ENCODE results near the gene RASA3. TPM values are rescaled to one million over a fixed set of nuclear protein-coding genes. Genes with fewer than 3 reads are reported as not detected.
"Not testable (repeated sequence)": the region's sequence is repeated elsewhere in the genome, so short reads cannot be mapped to it uniquely, and the experiment has no call there.

RASA3 gene
- total RNA-seq, 2 donors from 2014 or later, result 6.5 to 9.0 TPM

DNA sequence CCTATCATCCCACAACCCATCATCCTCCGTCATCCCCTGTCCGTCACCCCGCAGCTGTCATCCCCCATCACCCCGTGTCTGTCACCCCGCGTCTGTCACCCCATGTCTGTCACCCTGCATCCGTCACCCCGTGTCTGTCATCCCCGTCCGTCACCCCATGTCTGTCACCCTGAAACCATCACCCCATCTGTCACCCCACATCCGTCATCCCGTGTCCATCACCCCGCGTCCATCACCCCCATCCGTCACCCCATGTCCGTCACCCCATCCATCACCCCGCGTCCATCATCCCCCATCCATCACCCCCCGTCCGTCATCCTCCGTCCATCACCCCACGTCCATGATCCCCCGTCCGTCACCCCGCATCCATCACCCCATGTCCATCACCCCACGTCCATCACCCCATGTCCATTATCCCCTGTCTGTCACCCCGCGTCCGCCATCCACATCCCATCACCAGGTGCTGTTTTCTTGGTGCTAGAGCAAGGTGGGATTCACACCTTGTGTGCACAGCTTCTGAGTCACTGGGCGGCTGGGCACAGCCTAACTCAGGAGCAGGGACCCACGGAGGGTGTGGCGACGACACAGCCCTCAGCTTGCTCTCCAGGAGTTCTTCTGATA is 24.2 kb downstream of the RASA3 start:
- DNase-seq (peak; percentile 2 to 20), ATAC-seq (no peak)
- intact Hi-C loops (cut with DNase I, micrococcal nuclease), result no loop called here

DNA sequence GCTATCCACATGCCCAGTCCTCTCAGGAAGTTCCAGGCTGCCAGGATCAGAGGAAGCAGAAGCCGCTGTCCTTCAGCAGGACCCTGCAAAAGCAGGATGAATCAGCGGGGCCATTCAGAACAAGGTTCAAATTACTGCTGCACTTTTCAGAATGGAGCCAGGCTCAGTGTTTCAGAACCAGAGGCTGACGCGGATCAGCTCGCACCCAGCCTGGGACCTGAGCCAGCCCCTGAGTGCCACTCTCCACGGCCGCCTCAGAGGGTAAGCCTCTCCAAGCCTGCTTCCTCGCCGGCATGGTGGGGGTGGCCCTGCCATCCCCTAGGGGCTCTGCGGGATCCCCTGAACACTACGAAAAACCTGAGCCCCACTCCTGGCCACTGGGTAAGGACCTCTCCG is 24.7 kb downstream of the RASA3 start:
- peak; percentile 10 to 23 for DNase-seq
- intact Hi-C loops (cut with DNase I, micrococcal nuclease), result no loop called here
- no peak for ATAC-seq

DNA sequence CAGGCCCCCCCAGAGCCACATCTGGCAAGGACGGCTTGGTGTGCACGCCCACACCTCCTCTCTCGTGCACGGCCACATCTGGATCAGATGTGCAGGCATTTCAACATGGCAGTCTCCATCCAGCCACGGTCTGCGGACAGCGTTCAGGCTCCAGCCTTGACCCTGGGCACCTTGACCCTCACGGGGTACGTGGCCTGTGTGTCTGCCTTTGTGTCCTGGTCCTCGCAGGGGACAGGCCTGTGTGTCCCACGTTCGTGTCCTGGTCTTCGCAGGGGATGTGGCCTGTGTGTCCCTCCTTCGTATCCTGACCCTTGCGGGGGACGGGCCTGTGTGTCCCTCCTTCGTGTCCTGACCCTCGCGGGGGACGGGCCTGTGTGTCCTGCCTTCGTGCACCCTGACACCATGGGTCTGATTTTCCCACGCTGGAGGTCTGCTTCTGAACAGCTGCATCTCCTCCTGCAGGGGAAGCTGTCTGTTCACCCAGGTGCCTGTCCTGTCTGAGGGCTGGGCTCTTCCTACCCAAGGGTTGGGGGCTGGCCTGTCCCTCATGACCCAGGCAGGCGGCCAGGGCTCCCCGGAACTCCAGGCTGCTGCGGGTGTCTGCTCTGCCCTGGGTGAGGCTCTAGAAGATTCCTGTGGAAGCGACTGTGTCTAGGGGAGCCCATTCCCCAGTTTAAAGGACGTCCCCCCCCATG is 25.3 kb downstream of the RASA3 start:
- DNase-seq, result peak; percentile 2 to 20
- intact Hi-C loops (cut with DNase I, micrococcal nuclease), result no loop called here
- no peak for ATAC-seq

DNA sequence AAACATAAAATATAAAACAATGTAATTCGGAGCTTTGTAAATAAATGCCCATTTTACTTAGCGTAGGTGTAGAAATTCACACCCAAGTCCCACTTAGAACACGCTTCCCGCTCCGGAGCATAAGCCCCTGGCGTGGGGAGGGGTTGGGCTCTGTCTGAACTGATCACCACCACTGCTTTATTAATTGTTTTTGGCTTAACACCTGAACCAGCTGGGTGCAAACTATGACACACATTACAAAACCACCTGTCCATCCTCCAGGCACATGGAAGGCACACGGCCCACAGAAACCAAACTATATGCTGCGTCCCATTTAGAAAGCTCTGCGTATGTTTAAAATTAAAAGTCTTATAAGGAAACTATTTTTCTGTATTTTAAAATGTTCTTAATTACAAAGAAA is 25.9 kb downstream of the RASA3 start:
- no peak for ATAC-seq
- intact Hi-C loops (cut with DNase I, micrococcal nuclease), result no loop called here
- DNase-seq, result no peak

DNA sequence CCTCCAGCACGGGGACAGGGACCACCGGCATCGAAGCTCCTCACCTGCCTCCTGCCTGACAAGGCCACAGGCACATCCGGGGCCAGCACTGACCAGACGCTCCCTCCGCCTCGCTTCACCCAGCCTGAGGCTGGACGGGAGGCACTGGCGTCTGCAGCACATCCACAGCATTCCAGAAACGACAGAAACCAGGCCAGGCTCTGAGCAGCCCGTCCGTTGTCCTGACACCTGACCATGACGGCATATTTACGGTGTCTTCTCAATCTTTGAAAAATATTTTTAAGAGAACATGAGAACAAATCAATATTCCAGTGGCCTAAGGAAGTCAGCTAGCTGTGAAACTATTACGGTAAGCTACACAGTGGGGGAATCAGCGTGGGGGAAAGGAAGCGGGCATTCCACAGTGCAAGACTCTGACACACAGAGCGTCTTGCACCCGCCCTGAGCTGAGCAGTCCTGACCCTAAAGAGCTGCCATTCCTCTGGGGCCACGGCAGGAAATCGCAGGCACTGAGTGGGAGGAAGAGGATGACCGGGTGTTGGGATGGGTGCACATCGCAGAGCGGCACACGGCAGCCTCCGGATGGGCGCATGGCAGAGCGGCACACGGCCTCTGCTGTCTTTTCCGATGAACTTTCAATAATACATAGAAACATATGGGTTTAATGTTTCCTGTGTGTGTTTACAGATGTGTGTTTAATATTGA is 26.8 kb downstream of the RASA3 start:
- intact Hi-C loops (cut with DNase I, micrococcal nuclease), result no loop called here
- DNase-seq, result peak; percentile 7 to 29
- no peak for ATAC-seq

DNA sequence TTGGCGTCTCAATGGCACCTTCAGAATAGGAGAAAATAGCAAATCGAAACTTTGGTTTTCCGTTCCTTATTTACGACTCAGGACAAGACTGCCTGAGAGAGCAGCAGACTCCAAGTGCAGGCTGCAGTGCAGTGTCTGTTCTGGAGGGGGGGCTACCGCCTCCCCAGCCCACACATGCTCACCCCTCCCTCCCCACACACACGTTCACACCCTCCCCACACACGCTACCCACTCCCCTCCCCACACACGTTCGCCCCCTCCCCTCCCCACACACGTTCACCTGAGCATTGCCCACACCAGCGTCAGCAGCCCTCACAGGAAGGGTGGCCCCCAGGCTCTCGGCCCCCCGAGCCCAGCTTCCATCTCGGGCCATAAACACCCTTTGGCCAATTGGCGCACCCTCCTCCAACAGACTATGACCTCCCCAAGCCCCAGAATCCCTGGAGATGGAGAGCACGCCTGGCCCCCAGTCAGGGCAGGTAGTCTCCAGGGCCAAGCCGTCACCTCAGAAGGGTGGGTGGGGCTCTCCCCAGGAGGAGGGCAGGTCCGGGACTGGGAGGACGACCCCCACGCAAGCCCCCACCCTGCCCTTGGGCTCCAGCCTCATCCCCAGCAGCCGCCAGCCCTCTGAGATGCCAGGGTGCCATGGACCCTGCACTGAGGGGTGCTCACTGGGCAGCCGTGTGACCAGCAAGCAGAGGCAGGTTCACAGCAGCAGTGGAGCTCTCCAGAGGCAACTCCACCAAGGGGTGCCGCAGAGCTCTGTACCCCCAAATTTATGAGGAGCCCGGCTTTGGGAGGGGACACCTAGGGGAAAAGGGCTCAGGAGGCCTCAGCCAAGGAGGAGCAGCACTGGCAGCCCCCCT is 27.5 kb downstream of the RASA3 start:
- intact Hi-C loops (cut with DNase I, micrococcal nuclease), result no loop called here
- DNase-seq, result peak; percentile 2 to 18
- no peak for ATAC-seq

DNA sequence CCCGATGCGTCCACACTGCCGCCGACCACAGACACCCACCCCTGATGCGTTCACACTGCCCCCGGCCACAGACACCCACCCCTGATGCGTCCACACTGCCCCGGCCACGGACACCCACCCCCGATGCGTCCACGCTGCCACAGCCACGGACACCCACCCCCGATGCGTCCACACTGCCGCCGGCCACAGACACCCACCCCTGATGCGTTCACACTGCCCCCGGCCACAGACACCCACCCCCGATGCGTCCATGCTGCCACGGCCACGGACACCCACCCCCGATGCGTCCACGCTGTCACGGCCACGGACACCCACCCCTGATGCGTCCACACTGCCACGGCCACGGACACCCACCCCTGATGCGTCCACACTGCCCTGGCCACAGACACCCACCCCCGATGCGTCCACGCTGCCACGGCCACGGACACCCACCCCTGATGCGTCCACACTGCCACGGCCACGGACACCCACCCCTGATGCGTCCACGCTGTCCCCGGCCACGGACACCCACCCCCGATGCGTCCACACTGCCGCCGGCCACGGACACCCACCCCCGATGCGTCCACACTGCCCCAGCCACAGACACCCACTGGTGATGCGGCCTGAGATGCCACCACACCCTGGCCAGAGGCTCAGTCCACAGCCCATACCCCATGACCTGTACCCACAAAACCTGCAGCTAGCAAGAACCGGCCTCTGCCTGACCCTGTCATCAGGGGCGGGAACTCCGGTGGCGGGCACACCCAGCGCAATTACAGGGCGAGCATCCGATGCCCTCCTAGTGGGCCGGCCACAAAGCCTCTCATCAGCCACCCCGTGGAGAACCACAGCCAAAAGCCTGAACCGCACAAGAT is 28.4 kb downstream of the RASA3 start:
- intact Hi-C loops (cut with DNase I, micrococcal nuclease), result no loop called here
- DNase-seq, result peak; percentile 4 to 21
- no peak for ATAC-seq

DNA sequence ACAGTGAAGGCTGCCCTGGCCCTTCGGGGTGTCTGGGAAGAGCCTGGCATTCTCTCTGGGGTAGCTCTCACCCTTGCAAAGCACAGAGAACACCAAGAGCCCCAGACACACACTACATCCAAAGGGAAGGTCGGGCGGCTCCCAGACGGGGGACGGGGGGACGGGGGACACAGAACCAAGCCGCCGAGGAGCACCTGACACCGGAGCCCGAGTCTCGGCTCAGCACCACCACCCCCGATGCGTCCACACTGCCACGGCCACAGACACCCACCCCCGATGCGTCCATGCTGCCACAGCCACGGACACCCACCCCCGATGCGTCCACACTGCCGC is 29.2 kb downstream of the RASA3 start:
- intact Hi-C loops (cut with DNase I, micrococcal nuclease); ATAC-seq: not testable (repeated sequence)
- peak; percentile 2 to 20 for DNase-seq

DNA sequence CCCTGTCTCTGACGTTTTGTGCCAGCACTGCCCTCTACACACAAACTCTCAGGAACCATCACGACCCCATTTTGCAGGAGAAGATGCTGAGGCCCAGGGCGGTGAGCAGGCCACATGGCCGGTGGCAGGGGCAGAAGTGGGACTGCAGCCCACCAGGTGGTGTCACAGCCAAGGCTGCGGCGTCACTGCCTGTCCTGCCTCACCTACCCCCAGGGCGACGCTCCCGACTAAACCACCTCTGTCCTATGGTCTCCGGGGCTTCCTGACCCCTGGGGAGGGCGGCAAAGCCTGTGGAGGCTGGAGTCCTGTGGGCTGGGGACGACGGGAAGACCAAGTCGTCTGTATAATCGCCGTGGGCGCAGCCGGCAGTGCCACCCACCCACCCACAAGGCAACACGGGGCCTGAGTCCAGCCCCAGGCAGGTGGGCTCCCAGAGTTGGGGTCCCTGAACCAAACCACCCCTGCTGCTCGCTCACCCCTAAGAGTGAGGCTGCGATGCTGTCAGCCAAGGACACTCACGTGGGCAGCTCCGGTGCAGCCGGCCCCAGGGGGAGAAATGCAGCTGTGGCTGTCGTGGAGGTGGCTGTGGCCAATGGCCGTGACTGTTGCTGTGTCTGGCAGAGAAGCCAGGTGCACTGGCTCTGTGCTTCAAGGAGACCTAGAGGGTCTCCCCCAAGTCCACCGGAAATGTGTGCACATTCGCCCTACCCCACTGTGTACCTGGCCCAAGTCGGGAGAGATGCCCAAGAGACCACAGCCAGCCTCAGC is 29.7 kb downstream of the RASA3 start:
- intact Hi-C loops (cut with DNase I, micrococcal nuclease), result no loop called here
- ATAC-seq, result no peak
- DNase-seq, result peak; percentile 3 to 19

DNA sequence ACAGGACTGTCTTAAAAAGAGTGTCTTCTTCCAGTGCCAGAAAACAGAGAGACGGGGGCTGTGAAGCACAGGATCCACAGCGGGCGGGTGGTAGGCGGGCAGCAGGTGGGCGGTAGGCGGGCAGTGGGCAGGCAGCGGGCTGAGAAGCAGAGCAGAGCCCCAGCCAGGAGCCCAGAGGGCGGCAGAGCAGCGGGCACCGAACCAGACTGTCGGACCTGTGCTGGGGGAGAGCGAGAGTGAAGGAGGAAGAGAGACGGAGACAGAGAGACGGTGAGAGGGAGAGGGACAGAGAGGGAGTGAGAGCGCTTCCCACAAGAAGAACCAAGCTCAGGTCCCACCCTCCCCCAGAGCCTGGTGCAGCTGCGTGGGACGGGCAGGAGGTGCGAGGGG is 30.3 kb downstream of the RASA3 start:
- peak; percentile 3 to 18 for DNase-seq
- no peak for ATAC-seq
- intact Hi-C loops (cut with DNase I, micrococcal nuclease), result no loop called here

DNA sequence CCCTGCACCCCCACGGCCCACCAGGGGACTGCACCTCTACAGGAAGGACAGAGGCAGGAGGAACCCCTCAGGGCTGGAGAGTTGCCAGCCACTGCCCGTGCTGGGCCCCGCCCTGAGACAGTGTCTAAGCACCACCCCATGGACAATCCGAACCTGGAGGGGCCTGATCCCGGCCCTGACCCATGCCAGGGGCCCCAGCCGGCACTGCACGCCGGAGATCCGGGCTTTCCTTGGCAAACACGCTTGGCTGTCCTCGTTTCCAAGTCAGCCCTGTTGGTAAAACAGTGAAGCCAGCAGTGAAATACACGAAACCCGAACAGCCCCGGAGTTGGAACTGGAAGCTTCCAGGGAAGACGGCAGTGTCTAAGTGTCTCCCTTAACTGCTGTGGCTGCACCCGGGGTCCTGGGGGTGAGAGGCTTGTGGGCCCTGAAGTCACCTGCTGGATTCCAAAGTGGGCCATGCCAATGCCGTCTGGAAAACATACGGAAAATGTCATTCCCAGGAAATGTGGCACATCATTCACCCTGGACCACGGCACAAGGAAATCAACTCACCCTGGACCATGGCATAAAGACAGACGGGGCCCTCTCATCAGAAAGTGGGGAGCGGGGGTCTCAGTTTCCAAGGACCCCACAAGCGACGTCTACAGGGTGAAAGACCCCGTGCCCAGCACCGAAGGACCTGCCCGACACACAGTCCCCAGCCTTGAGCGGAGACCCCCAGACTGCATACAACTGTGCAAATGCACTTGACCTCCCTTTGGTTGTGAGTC is 30.9 kb downstream of the RASA3 start:
- peak; percentile 31 for ATAC-seq

DNA sequence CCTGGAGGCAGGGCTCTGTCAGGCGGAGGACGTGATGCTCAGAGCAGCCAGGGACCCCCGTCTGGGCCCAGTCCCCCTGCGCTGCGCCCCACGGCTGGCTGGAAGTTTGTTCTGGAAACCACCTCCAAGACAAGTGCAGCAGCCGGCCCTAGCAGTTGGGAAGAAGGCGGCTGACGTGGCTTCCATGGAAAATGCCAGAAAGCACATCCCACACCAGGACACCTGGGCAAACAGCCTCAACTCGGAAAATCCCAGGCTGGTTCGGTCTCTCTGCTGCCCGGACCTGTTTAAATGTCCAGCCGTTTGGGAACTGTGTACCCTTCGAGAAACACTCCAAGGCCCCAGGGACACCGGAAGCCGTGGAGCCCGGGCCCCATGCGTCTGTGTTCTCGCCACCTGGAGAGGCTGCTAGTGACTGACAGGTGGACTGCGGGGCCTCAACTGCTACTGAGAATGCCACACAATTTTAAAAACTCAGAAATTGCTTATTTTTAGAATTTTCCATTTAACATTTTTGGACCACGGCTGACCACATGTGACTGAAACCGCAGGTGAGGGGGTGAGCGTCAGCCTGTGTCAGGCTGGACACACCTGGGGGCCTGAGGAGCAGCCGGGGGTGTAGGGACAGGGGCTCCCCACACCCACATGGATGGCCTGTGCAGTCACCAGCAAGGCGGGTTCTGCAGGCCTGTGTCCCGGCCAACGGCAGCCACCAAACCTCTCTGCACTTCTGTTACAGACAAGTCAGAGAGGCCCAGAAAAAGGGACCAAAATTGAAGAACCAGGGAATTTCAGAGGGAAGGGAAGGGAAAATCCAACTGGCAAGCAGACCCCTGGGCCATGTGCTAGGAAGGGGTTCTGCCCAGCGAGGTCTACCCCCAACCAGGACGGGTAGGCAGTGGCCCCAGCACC is 31.7 kb downstream of the RASA3 start:
- DNase-seq, result peak; percentile 25 to 38

More for the DNA sequence above, 30.9 kb downstream of the RASA3 start:
- intact Hi-C loops (cut with DNase I, micrococcal nuclease), result no loop called here
- peak; percentile 25 to 26 for DNase-seq

DNA sequence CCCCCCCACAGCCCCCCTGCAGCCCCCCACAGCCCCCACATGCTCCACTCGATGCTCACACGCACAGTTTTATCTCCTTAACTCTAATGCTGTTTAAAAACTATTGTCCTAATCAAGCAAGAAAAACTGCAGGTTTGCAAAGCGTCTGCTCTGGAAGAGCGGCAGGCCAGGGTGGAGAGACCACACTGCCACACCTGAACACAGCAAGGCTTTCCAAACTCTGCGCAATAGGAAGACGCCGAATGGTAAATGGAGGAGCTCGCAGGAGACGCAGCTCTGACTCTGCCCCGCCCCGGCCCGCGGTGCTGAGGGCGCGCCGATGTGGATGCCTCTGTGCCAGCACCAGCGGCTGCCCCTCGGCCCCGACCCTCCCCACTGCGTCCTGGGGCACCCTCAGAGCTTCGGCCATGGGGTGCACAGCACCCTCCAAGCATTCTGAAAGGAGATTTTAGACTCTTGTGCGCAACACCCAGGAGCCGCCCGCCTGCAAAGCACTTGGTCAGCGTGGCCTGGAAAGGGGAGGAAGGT is 32.4 kb downstream of the RASA3 start:
- intact Hi-C loops (cut with DNase I, micrococcal nuclease), result no loop called here
- DNase-seq, result peak; percentile 20 to 23
- peak; percentile 75 for ATAC-seq

More for the DNA sequence above, 31.7 kb downstream of the RASA3 start:
- intact Hi-C loops (cut with DNase I, micrococcal nuclease), result no loop called here
- ATAC-seq, result no peak

DNA sequence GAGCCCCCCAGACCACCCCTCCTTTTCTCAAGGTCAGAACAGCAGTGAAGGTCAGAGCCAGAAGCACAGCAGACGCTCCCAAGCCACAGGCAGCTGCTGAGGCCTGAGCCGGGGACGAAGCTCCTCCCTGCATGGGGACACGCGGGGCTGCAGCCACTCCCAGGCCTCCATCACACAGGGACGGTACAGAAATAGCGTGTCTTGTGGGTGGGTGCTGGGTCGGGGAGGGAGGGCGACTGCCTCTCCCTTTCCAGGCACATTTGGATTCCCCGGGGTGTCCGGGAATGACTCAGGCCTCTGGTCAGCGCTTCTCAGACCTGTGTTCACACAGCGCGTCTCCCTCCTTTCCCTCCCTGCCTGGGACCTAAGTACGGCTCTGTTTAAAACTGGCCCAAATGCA is 33.2 kb downstream of the RASA3 start:
- DNase-seq (peak; percentile 34 to 71), ATAC-seq (peak; percentile 45)
- intact Hi-C loops (cut with DNase I, micrococcal nuclease), result no loop called here

DNA sequence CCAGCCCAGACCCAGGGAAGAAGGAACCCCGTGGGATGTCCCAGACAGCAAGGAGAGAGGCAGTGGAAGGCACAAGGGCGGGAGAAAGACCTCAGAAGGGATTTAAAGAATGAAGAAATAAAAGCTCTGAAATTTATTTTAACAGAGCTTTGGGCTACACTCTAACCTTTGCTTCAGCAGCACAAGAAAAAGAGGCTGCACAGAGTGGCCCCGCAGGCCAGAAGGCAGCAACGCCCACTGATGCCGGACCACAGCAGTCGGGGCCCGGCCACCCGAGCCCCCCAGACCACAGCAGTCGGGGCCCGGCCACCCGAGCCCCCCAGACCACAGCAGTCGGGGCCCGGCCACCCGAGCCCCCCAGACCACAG is 33.8 kb downstream of the RASA3 start:
- ATAC-seq; intact Hi-C loops (cut with DNase I, micrococcal nuclease): not testable (repeated sequence)

More for the DNA sequence above, 33.8 kb downstream of the RASA3 start:
- DNase-seq, result peak; percentile 0 to 11

Measured in left colon (tissue), 2 donors.